Stimulated activated CD4-positive, alpha-beta T cell treated with anti-CD3 and anti-CD28 coated beads, TNF-alpha, amount 100 ng/mL, for 48 hours (primary cell): ENCODE data around the gene RAC2.
A peak's percentile ranks its signal among the peaks of the same experiment; 100 is the strongest.
"Not testable (repeated sequence)": the region's sequence is repeated elsewhere in the genome, so short reads cannot be mapped to it uniquely, and the experiment has no call there.

ENCODE experiments used
- DNase-seq, 3 donors: peaks; one replicate each; pipeline ENCODE4 v3.0.0-alpha.2; 2020; ENCODE audit warnings: low read depth in 3 of 3

RAC2 gene

GRCh38 chr22:37234736-37235711 is 9.0 kb downstream of the RAC2 start:
- DNase-seq = no peak

- no peak for DNase-seq
These were observed 10.1 kb downstream of the RAC2 start for GRCh38 chr22:37233751-37234631.

GRCh38 chr22:37233371-37233750 is 10.7 kb downstream of the RAC2 start:
- not testable (repeated sequence) for DNase-seq

GRCh38 chr22:37232140-37232998 is 11.7 kb downstream of the RAC2 start:
- DNase-seq = no peak

- DNase-seq = no peak
These were observed 12.5 kb downstream of the RAC2 start for GRCh38 chr22:37231406-37232139.

- DNase-seq = peak; percentile 67 to 87 (median 86)
These were observed 13.2 kb downstream of the RAC2 start for GRCh38 chr22:37230673-37231405.

GRCh38 chr22:37229805-37230672 is 14.0 kb downstream of the RAC2 start:
- peak; percentile 81 to 90 (median 90) for DNase-seq

GRCh38 chr22:37229012-37229804 is 14.9 kb downstream of the RAC2 start:
- DNase-seq = no peak

- DNase-seq = no peak
These were observed 15.7 kb downstream of the RAC2 start for GRCh38 chr22:37228106-37229011.

- DNase-seq = no peak
These were observed 17.6 kb downstream of the RAC2 start for GRCh38 chr22:37226514-37226913.

- no peak for DNase-seq
These were observed 18.0 kb downstream of the RAC2 start for GRCh38 chr22:37226087-37226486.

GRCh38 chr22:37225481-37225880 is 18.6 kb downstream of the RAC2 start:
- DNase-seq = no peak

GRCh38 chr22:37224757-37225420 is 19.2 kb downstream of the RAC2 start:
- DNase-seq = no peak

- DNase-seq = no peak
These were observed 20.0 kb downstream of the RAC2 start for GRCh38 chr22:37223965-37224551.

GRCh38 chr22:37222440-37222971 is 21.6 kb downstream of the RAC2 start:
- DNase-seq = no peak
